GM12878 (cell line): ENCODE measurements around the gene CPT1C. TPM values are rescaled to one million over a fixed set of nuclear protein-coding genes. Genes with fewer than 3 reads are reported as not detected.
A peak's percentile ranks its signal among the peaks of the same experiment; 100 is the strongest.

ENCODE experiments used
- BCL11A ChIP-seq: IDR thresholded peaks from 2 replicates; pipeline ENCODE4 v1.6.1; 2011; ENCODE audit warnings: low read depth, low read length
- GATAD2B ChIP-seq: fragments of 450-650 bp; conservative IDR thresholded peaks from 2 replicates; pipeline ENCODE4 v1.6.1; 2017; ENCODE audit warnings: low read depth, mild to moderate bottlenecking, moderate library complexity
- HDGF ChIP-seq: fragments of 450-650 bp; IDR thresholded peaks from 2 replicates; pipeline ENCODE4 v1.6.1; 2016; ENCODE audit warnings: antibody characterized with exemption
- POLR2AphosphoS5 ChIP-seq: IDR thresholded peaks from 2 replicates; pipeline ENCODE4 v1.6.1; 2011; ENCODE audit warnings: mild to moderate bottlenecking, low read length, inconsistent platforms
- RELA ChIP-seq: fragments of 450-650 bp; IDR thresholded peaks from 2 replicates; pipeline ENCODE4 v1.8.0; 2014; ENCODE audit warnings: borderline replicate concordance; ENCODE audit not compliant: partially characterized antibody
- TAF1 ChIP-seq: IDR thresholded peaks from 2 replicates; pipeline ENCODE4 v1.6.1; 2011; ENCODE audit warnings: mild to moderate bottlenecking, low read depth, low read length, borderline replicate concordance
- YBX1 ChIP-seq: fragments of 450-650 bp; IDR thresholded peaks from 2 replicates; pipeline ENCODE4 v1.6.1; 2016; ENCODE audit warnings: antibody characterized with exemption
- polyA plus RNA-seq, 11 experiments: library from polyadenylated mRNA; depleted of rRNA in 4 of 11; unstranded in 6 of 11; stranded (reverse) in 5 of 11; fragments of >200 nt; fragmentation: Nextera tagmentation in 4 of 11; fragmentation: Illumina TruSeq in 1 of 11; extraction: Ambion mirVana in 4 of 11; extraction: Trizol in 1 of 11; gene quantifications; 1 replicate in 1 of 11; 2 replicates in 10 of 11; pipeline versions ENCODE4 v1.2.1 to v1.2.3, GENCODE V29; 2011 to 2016; ENCODE audit warnings: inconsistent platforms in 2 of 11, missing spikeins in 2 of 11, low read depth in 1 of 11
- total RNA-seq, 4 experiments: library from RNA; depleted of rRNA in 3 of 4; stranded (reverse); fragments of >200 nt in 3 of 4; fragmentation: Illumina TruSeq in 1 of 4; extraction: Trizol in 1 of 4; gene quantifications; 2 replicates each; pipeline versions ENCODE4 v1.2.1 to v1.2.3, GENCODE V29; 2013 to 2021
- TF ChIP-seq, protein P1 (sequence below): fragments of 450-650 bp; IDR thresholded peaks from 2 replicates; pipeline ENCODE4 v1.6.1; 2016; ENCODE audit warnings: mild to moderate bottlenecking
- TF ChIP-seq, protein P2 (sequence below): IDR thresholded peaks from 2 replicates; pipeline ENCODE4 v1.6.1; 2012; ENCODE audit warnings: low read depth, low read length, improper control_type of control experiment
- TF ChIP-seq, protein P3 (sequence below): IDR thresholded peaks from 2 replicates; pipeline ENCODE4 v1.6.1; 2012; ENCODE audit warnings: mild to moderate bottlenecking, low read depth, low read length
- TF ChIP-seq, protein P4 (sequence below): IDR thresholded peaks from 2 replicates; pipeline ENCODE4 v1.6.1; 2012; ENCODE audit warnings: low read depth, low read length, improper control_type of control experiment
- TF ChIP-seq, protein P5 (sequence below): fragments of 450-650 bp; IDR thresholded peaks from 2 replicates; pipeline ENCODE4 v1.6.1; 2017; ENCODE audit warnings: mild to moderate bottlenecking

CPT1C gene
- total and polyA plus RNA-seq, 10 of the 15 experiments (the other 5 are each of a cell fraction or from before 2014, with no cell fraction given), result 0.04 to 0.56 (median 0.21) TPM; not detected in 3

DNA sequence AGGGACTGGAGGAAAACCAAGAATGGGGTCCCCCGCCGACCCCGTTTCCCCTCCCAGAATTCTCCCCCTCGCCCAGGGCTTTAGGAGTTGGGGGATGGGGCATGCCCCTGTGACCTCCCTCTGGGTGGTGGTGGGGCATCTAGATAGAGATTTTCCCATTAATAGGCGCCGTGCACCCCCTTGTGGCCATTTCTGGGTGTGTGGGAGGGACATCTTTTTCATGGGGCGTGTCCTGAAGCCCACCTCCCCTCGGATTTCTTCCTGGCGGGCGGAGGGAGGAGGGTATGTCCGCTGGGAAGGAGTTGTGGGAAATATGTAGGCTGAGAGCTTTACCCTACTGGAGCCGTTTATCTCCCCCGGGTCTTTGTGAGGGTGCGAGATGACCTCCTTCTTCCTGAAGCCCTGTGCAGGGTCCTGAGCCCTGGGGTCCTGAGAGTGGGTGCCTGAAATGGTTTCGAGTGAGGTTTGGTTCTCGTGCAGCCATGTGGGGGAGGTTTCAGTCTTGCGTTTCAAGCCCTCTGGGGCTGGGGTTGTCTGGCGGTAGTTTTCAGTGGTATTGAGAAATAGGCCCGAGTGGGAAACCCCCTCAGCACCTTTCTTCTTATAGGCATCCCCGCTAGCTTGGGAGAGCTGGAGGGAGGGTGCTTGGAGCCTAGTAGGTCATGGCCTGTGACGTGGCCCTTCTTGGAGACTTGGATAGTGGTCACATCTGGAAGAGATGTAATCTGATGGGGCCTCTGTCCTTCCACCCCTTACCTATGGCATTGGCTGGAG, 12.8 kb upstream of the CPT1C start (continued):
- TF ChIP-seq, protein P1, sequence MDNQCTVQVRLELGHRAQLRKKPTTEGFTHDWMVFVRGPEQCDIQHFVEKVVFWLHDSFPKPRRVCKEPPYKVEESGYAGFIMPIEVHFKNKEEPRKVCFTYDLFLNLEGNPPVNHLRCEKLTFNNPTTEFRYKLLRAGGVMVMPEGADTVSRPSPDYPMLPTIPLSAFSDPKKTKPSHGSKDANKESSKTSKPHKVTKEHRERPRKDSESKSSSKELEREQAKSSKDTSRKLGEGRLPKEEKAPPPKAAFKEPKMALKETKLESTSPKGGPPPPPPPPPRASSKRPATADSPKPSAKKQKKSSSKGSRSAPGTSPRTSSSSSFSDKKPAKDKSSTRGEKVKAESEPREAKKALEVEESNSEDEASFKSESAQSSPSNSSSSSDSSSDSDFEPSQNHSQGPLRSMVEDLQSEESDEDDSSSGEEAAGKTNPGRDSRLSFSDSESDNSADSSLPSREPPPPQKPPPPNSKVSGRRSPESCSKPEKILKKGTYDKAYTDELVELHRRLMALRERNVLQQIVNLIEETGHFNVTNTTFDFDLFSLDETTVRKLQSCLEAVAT, result no peak; the same call in 1 of the 2 replicates
- TF ChIP-seq, protein P2, sequence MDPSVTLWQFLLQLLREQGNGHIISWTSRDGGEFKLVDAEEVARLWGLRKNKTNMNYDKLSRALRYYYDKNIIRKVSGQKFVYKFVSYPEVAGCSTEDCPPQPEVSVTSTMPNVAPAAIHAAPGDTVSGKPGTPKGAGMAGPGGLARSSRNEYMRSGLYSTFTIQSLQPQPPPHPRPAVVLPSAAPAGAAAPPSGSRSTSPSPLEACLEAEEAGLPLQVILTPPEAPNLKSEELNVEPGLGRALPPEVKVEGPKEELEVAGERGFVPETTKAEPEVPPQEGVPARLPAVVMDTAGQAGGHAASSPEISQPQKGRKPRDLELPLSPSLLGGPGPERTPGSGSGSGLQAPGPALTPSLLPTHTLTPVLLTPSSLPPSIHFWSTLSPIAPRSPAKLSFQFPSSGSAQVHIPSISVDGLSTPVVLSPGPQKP, result no peak
- peak; percentile 48 for TF ChIP-seq RELA
- TF ChIP-seq HDGF, result no peak
- TF ChIP-seq BCL11A, result 0 out of 2 replicates have a peak, but pooled peaks have one; percentile 32
- TF ChIP-seq, protein P3, sequence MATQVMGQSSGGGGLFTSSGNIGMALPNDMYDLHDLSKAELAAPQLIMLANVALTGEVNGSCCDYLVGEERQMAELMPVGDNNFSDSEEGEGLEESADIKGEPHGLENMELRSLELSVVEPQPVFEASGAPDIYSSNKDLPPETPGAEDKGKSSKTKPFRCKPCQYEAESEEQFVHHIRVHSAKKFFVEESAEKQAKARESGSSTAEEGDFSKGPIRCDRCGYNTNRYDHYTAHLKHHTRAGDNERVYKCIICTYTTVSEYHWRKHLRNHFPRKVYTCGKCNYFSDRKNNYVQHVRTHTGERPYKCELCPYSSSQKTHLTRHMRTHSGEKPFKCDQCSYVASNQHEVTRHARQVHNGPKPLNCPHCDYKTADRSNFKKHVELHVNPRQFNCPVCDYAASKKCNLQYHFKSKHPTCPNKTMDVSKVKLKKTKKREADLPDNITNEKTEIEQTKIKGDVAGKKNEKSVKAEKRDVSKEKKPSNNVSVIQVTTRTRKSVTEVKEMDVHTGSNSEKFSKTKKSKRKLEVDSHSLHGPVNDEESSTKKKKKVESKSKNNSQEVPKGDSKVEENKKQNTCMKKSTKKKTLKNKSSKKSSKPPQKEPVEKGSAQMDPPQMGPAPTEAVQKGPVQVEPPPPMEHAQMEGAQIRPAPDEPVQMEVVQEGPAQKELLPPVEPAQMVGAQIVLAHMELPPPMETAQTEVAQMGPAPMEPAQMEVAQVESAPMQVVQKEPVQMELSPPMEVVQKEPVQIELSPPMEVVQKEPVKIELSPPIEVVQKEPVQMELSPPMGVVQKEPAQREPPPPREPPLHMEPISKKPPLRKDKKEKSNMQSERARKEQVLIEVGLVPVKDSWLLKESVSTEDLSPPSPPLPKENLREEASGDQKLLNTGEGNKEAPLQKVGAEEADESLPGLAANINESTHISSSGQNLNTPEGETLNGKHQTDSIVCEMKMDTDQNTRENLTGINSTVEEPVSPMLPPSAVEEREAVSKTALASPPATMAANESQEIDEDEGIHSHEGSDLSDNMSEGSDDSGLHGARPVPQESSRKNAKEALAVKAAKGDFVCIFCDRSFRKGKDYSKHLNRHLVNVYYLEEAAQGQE, result no peak
- no peak; the same call in 1 of the 2 replicates for TF ChIP-seq GATAD2B
- TF ChIP-seq YBX1, result no peak
- TF ChIP-seq, protein P4, sequence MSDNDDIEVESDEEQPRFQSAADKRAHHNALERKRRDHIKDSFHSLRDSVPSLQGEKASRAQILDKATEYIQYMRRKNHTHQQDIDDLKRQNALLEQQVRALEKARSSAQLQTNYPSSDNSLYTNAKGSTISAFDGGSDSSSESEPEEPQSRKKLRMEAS, result no peak; the same call in 1 of the 2 replicates
- TF ChIP-seq, protein P5, sequence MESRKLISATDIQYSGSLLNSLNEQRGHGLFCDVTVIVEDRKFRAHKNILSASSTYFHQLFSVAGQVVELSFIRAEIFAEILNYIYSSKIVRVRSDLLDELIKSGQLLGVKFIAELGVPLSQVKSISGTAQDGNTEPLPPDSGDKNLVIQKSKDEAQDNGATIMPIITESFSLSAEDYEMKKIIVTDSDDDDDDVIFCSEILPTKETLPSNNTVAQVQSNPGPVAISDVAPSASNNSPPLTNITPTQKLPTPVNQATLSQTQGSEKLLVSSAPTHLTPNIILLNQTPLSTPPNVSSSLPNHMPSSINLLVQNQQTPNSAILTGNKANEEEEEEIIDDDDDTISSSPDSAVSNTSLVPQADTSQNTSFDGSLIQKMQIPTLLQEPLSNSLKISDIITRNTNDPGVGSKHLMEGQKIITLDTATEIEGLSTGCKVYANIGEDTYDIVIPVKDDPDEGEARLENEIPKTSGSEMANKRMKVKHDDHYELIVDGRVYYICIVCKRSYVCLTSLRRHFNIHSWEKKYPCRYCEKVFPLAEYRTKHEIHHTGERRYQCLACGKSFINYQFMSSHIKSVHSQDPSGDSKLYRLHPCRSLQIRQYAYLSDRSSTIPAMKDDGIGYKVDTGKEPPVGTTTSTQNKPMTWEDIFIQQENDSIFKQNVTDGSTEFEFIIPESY, result no peak
- peak; percentile 75; the same call in 1 of the 2 replicates for TF ChIP-seq POLR2AphosphoS5
- TF ChIP-seq TAF1, result peak; percentile 48
